ENCODE measurements around the gene ZNF514. TPM values are rescaled to one million over a fixed set of nuclear protein-coding genes. Genes with fewer than 3 reads are reported as not detected.
A peak's percentile ranks its signal among the peaks of the same experiment; 100 is the strongest.

ZNF514 gene
- total RNA-seq, 1 experiment from 2014 or later = 12.9 TPM

- peaks cover 21 to 25% of the 10 kb centered on the region in 2 experiments for H3K4me1 Mint-ChIP-seq
- Histone ChIP-seq H3K9me3 (ENCODE audit: control insufficient read depth, low read depth, low read length) (no peaks in the 10 kb centered on the region), H3K23me2 (ENCODE audit: insufficient read length, low read depth, low read length, poor library complexity, severe bottlenecking) (peaks cover 3% of the 10 kb centered on the region), H3T11ph (ENCODE audit: low read length) (no peak overlapping the region), H2AFZ (ENCODE audit: low read length) (no peak overlapping the region), H2BK5ac (ENCODE audit: insufficient read length, low read length) (no peak overlapping the region), H3K23ac (ENCODE audit: insufficient read length, low read depth, low read length) (no peak overlapping the region), H4K8ac (replicated peaks; ENCODE audit: insufficient read length, low read depth, low read length) (no peak overlapping the region), H4K5ac (ENCODE audit: insufficient read length, low read depth, low read length) (no peak overlapping the region), H2BK20ac (ENCODE audit: low read depth, low read length, poor library complexity, severe bottlenecking) (no peak overlapping the region), H3K79me2 (ENCODE audit: insufficient read depth, low read length) (no peaks in the 10 kb centered on the region), H3K4ac (ENCODE audit: low read depth, low read length) (no peak overlapping the region), H3K18ac (ENCODE audit: insufficient read length, low read depth, low read length) (no peak overlapping the region), H2BK12ac (ENCODE audit: insufficient read length, low read depth, low read length) (no peak overlapping the region), H3K4me1 (ENCODE audit: insufficient read depth, low read length) (no peaks in the 10 kb centered on the region), H3K9ac (ENCODE audit: extremely low read depth, insufficient read length, low read length) (no peak overlapping the region), H2BK15ac (ENCODE audit: low read depth, low read length) (no peak overlapping the region), H2BK120ac (ENCODE audit: low read depth, low read length, poor library complexity, severe bottlenecking) (no peak overlapping the region), H3K79me1 (ENCODE audit: insufficient read depth, low read depth, low read length, poor library complexity, severe bottlenecking) (no peaks in the 10 kb centered on the region), H3K27ac (ENCODE audit: insufficient read length, low read depth, low read length) (no peak overlapping the region), H3K4me2 (ENCODE audit: insufficient read depth, insufficient read length, low read length) (no peak overlapping the region), H3K56ac (ENCODE audit: insufficient read length, low read depth, low read length) (no peak overlapping the region), H3K14ac (ENCODE audit: insufficient read depth, low read length) (no peak overlapping the region), H4K20me1 (ENCODE audit: control insufficient read depth, insufficient read depth, insufficient read length) (no peaks in the 10 kb centered on the region), H2AK5ac (ENCODE audit: insufficient read length, low read length) (no peak overlapping the region), H3K27me3 (ENCODE audit: insufficient read depth, low read length) (peaks cover 8% of the 10 kb centered on the region), H4K91ac (ENCODE audit: insufficient read length, low read depth, low read length) (no peak overlapping the region)
- peak overlapping the region in 1 of 2 experiments; percentile 36; a peak in 1 of 5 replicates for H3K4me3 Mint-ChIP-seq
- DNase-seq = no peak
- peaks cover 8 to 20% of the 10 kb centered on the region in 2 experiments for H3K9me3 Mint-ChIP-seq
- H3K36me3 Mint-ChIP-seq (ENCODE audit: insufficient read depth in 1 of 3, low read depth in 3 of 3) = peaks cover 5 to 9% (median 7%) of the 10 kb centered on the region in 3 experiments
- no CpG with 5 or more reads among the region's 4 CpGs for WGBS (ENCODE audit: extremely low coverage, insufficient read length, low lambda C conversion rate)
- no peak for TF ChIP-seq CTCF (conservative IDR thresholded peaks at IDR 0.05)
- peaks cover 46% of the 10 kb centered on the region for H3K27me3 Mint-ChIP-seq (ENCODE audit: low read depth)
- H3K27ac Mint-ChIP-seq = no peak overlapping the region
Measured at GRCh38 chr2:95203911-95204310, 44.3 kb upstream of the ZNF514 start.
